ENCODE data around the gene CTU1.

The CTU1 gene

DNA sequence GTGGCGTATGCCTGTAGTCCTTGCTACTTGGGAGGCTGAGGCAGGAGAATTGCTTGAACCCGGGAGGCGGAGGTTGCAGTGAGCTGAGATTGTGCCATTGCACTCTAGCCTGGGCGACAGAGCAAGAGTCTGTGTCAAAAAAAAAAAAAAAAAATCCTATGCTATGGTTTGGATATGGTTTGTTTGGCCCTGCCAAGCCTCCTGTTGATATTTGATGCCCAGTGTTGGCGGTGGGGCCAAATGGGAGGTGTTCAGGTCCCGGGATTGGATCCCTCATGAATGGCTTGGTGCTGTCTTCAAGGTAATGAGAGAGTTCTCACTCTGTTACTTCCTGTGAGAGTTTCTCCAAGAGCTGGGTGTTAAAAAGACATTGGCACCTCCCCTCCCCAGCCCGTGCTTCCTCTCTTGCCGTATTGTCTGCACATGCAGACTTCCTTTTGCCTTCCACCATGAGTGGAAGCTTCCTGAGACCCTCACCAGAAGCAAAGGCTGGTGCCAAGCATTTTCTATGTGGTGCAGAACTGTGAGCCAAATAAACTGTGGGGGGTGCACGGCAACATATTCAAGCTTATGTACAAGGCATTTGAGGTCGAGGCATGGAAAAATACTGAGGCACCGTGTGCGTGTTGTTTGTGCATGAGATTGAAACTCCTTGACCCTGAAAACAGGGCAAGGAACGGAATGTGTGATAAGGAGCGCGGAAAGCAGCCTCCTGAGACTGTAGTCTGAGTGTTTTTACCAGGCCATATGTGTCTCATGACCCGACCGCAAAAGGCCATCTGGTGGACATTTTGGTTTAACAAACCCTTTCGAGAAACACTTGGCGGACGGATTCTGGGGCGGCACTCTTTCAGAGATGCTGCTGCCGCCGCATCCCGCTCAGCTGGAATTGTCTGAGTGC is 23.8 kb upstream of the CTU1 start:
- peak; percentile 71 for DNase-seq

DNA sequence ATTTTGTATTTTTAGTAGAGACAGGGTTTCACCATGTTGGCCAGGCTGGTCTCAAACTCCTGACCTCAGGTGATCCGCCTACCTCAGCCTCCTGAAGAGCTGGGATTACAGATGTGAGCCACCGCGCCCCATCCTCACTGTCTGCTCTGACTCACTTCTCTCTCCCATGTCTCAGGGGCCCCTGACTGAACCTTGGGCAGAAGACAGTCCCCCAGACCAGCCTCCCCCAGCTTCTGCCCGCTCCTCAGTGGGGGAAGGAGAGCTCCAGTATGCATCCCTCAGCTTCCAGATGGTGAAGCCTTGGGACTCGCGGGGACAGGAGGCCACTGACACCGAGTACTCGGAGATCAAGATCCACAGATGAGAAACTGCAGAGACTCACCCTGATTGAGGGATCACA is 21.5 kb upstream of the CTU1 start:
- DNase-seq, result no peak

DNA sequence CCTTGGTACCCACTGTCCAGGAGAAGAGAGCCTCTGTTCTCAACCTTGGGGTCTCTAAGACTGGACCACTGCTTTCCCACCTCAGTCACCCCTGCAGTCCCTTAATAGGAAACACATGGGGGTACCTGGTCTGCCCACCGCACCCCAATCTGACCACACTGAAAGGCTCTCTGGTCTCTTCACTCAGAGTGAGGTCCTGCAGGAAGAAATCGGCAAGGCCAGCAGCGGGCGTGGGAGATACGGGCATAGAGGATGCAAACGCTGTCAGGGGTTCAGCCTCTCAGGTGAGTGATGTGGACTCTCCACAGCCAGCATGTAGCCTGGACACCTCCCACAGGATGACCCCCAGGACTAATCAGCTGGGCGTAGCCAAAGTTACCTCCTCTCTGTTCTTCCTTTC is 20.0 kb upstream of the CTU1 start:
- DNase-seq, result no peak

DNA sequence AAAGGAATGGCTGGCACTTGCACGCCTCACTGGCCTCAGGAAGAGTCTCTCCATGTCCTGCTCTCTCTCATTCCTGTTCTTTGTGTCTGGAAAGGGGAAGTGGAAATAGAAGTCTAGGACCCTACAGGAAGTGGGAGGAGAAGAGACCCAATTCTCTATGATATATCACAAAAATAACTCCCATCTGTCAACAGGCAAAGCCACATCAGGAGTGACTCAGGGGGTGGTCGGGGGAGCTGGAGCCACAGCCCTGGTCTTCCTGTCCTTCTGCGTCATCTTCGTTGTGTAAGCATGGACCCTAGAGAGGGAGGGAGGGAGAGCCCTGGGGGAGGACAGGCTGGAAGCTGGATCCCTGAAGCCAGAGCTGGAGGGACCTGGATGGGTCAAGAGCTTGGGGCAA is 19.5 kb upstream of the CTU1 start:
- DNase-seq, result peak; percentile 44

DNA sequence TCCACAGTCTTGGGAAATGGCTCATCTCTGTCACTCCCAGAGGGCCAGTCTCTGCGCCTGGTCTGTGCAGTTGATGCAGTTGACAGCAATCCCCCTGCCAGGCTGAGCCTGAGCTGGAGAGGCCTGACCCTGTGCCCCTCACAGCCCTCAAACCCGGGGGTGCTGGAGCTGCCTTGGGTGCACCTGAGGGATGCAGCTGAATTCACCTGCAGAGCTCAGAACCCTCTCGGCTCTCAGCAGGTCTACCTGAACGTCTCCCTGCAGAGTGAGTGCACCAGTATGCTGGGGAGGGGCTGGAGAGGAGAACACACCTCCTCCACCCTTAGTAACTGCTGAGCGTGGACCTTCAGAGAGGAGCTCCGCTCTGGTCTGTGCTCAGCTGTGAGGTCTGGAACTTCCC is 18.8 kb upstream of the CTU1 start:
- DNase-seq, result no peak

DNA sequence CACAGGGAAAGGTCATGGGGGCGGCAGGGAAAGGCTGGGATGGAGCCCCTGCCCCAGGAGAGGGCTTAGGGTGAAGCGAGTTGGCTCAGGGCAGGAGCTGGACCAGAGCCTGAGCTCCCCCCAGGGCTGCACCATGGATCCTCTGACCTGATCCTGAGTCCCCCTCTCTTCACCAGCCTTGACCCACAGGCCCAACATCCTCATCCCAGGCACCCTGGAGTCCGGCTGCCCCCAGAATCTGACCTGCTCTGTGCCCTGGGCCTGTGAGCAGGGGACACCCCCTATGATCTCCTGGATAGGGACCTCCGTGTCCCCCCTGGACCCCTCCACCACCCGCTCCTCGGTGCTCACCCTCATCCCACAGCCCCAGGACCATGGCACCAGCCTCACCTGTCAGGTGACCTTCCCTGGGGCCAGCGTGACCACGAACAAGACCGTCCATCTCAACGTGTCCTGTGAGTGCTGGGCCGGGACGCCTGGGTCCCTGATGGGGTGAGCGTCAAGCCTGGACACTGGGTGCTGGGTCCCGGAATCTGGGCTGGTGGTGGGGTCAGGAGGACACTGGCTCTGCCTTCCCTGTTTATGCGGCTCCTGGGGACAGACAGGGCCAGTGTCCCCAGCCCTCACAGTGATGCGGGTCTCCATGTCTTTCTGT is 17.3 kb upstream of the CTU1 start:
- no peak for DNase-seq

DNA sequence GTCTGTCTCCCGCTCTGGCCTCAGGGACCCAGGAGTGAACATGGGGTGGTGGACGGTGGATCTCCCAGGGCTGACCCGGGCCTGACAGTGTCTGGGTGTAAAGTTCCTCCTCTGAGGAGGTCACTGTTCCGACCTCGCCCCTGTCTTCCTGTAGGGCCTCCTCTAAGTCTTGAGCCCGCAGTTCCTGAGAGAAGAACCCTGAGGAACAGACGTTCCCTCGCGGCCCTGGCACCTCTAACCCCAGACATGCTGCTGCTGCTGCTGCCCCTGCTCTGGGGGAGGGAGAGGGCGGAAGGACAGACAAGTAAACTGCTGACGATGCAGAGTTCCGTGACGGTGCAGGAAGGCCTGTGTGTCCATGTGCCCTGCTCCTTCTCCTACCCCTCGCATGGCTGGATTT is 16.5 kb upstream of the CTU1 start, which contains the start of gene SIGLEC9:
Gene SIGLEC9, plus strand, starts transcription at position 178 of the 400 bp plus-strand sequence. Its CDS starts 69 bp downstream, at position 247.
- no peak for DNase-seq

DNA sequence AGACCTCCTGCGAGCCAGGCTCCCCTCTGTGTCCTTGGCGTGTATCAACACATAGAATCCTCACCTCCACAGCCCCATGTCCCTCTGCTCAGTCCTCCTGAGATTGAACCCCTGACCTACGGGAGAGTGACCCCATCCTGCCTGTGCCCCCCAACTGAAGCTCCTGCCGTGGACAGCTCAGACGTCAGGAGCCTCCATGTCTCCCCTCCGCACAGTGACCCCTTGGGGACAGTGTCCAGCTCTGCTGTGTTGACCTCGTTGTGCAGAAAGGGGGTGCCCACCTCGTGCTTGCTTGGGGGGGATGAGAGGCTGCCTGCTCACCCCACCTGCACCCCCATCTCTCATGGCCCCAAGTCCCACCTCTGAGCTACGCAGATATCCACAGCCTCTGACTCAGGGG is 16.0 kb upstream of the CTU1 start:
- DNase-seq, result no peak

DNA sequence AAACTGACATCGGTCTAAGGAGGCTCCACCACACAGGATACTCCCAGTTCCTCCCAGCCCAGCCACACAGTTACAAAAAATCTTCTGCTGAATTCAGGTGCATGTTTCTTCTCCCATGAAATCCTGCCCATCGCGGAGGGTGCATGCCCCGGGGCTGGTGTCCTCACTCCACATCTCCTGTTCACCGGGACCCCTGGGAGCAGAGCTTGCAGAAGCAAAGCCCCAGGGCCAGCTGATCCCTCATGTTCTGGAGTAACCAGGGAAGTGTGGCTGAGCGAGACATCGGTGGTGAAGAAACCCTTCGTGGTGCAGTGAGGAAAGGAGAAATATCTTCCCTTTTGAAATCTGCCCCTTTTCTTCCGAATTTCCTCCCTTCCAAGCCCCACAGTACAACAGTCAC is 15.6 kb upstream of the CTU1 start:
- no peak for DNase-seq

DNA sequence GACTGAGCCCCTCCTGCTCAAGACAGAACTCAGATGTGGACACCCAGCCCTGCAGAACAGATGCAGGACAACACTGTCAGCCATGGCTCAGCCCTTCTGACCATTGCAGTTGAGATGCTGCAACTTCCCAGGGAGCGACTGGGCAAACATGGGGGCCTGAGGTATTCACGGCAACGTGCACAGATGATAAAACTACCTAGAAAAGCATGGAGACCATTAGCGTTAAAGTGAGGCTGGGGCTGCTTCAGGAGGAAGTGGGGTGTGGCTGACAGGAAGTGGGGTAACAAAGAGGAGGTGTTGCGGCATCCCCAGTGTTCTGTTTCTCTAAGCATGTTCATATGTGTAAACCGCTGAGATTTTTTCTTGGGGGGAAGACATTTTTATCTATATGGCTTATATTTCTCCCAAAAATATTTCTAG is 15.2 kb upstream of the CTU1 start:
- peak; percentile 69 for DNase-seq

DNA sequence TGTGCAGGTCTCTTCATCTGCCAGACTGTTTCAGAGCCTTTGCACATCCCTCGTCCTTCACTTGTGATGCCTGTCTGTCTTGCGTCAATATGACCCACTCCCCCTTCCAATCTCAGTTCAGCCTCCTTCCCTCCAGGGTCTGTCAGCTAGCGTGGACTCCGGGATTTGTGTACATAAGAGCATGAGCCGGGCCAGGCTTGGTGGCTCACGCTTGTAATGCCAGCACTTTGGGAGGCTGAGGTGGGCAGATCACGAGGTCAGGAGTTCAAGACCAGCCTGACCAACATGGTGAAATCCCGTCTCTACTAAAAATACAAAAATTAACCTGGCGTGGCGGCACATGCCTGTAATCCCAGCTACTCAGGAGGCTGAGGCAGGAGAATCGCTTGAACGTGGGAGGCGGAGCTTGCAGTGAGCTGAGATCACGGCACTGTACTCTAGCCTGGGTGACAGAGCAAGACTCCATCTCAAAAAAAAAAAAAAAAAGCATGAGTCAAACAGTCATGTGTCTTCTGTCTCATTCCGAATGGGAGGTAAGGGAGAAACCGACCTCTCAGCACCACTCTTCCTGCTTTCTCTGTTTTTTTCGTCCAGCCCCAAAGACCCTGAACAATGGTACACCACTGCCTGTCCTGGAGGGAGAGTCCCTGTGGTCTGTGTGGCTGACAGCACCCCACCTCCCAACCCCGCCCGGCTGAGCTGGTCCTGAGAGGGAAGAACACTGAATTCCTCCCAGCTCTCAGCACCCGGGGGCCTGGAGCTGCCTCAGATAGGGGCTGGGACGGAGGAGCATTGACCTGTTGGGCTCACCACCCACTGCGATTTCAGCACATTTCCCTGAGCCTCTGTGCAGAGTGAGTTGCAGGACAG is 14.1 kb upstream of the CTU1 start:
- DNase-seq, result no peak

DNA sequence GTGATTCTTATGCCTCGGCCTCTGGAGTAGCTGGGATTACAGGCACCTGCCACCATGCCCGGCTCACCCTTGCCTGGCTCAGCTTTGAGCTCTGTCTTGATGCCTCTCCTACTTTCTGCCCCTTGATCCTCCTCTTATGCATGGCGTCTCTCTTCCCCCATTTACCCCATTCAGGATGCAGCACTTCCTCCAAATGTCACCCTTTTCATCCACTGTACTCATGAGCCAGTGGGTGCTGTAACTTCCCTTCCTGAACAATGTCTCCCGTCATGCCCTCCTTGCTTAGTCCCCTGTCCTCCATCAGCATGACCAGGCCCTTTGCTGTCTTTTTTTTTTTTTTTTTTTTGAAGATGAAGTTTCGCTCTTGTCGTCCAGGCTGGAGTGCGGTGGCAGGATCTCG is 13.0 kb upstream of the CTU1 start:
- no peak for DNase-seq

DNA sequence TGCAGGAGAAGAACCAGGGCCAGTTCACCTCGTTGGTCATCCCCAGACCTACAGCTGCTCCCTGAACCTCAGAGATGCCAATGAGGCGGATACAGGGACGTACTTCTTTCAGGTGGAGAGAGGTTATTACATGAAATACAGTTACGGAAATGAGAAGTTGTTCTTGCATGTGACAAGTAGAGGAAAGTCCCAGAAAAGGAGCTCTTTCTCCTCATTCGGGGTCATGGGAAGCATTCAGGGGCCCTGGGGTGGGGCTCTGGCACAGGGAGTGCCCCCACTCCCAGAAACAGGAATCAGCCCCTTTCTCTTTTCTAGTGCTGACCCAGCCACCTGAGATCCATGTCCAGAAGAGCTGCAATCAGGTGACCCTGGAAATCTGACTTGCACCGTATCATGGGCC is 12.0 kb upstream of the CTU1 start:
- no peak for DNase-seq

DNA sequence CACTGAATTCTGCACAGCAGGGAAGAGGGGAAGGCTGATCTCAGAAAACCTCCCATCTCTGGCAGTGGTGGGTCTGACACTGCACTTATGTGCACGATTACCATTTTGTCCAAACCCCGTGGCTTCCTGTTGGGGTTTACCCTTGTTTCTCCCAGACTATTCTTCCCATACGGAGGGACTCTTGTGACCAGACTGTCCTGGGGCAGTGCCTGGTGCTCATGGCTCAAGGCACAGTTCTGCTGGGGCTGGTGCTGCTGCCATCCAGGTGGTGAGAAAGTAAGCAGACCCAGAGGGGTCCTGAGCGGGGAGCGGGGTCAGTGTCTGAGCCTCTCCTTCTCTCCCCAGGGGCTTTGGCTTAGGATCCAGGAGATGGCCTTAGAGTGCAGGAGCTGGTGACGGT is 11.4 kb upstream of the CTU1 start:
- DNase-seq, result no peak

DNA sequence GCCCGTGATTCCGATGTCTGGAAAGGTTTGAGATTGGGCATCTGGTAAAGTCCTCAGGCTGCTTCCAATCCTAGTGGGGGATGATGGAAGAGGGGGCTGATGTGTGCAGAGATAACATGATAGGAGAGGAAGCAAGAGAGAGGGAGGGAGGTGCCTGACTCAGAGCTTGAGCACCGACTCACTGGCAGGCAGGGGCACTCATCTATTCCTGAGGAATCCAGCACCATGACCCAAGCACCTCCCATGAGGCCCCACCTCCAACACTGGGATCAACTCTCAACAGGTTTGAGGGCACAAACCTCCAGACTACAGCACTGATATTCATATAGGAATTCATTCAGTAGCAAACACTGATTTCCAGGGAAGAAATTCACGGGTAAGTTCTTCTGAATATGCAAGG is 10.9 kb upstream of the CTU1 start:
- no peak for DNase-seq

DNA sequence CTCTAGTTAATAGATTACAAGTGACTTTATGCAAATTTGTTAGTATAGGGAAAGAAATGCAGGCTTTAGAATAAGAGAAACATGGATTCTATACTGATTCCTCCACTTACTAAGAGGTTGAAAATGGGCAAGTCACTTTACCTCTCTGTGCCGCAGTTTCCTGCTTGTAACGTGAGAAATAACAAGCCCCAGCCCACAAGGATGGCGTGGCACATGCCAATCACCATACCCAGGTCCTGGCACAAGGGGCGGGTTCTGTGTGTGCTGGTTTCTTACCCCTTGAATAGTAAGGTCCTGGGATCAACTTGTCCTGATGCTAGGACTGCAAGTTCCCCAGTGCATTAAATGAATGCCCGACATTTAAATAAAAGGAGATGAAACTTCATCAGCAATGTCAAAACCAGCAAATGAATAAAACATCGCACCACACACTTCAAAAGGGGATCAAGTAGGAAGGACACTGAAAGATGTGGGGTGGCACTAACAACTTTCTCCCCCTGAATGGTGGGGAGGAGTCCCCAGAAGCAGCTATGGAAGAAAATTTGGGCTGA is 8.6 kb upstream of the CTU1 start:
- DNase-seq, result peak; percentile 56

DNA sequence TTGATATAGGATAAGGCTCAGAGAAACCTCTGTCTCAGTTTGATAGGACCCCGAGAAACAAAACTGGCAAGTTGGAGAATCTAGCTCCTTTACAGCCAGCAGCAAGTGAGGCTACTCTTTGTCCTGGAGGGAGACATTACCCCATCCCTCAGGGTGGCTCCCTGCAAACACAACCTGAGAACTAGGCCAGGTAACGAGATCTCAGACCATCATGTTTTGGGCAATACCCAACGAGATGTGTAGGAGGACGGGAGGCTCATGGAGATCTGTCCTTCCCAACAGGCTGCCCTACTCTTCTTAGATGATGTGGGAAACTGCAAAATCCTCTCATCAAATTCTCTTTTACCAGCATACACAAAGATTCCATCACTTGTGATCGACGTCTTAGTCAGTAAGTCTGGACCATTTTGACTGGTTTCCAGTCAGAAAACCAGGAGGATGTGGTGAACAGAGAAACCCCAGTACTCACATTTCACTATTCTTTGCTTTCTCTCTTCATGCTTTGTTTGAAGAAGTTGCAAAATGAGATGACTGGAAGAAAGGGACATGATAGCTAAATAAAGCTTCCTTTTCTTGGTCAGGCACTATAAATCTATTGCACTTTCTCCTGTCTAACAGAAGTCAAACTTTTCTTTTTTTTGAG is 6.0 kb upstream of the CTU1 start:
- DNase-seq, result no peak

DNA sequence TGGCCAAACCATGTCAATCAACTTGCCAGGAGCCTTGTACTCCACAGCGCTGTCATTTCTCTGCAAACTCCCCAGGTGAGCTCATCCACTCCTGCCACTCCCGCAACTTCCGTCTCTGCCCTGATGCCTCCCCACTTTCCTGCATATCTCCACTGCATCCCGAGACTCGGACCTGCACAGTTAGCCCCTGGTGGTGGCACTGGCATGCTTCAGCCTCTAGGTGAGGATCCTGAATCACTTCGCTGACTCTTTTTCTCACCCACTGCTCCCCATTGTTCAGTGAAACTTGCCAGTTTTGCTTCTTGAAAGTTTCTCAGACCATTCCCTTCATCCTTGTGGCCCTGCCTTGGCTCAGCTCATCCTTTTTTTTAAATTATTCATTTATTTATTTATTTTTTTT is 3.4 kb upstream of the CTU1 start:
- no peak for DNase-seq

DNA sequence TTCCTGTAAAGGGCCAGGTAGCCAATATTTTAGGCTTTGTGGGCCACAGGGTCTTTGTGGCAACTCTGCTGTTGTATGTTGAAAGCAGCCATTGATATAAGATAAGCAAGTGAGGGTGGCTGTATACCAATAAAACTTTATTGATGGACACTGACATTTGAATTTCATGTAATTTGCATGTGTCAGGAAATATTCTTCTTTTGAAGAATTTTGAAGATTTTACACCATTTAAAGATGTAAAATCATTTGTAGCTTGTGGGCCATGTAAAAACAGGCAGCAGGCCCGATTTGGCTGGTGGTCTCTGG is 2.4 kb upstream of the CTU1 start:
- DNase-seq, result no peak

DNA sequence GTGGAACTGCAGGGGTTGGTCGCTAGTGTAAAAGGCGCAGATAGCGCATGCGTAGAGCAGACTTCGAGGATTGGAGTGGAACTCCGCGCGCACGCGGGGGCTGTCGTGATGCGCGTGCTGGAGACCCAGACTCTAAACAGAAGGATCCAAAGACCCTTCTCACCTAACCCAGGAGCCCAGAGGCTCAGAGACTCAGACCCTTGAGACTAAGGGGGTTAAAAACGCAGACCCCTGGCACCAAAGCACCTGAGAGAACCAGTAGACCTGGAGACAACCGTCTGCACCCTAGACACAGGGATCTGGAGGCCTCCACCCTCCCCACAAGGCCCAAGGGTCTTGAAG is 567 bp upstream of the CTU1 start:
- no peak for DNase-seq

DNA sequence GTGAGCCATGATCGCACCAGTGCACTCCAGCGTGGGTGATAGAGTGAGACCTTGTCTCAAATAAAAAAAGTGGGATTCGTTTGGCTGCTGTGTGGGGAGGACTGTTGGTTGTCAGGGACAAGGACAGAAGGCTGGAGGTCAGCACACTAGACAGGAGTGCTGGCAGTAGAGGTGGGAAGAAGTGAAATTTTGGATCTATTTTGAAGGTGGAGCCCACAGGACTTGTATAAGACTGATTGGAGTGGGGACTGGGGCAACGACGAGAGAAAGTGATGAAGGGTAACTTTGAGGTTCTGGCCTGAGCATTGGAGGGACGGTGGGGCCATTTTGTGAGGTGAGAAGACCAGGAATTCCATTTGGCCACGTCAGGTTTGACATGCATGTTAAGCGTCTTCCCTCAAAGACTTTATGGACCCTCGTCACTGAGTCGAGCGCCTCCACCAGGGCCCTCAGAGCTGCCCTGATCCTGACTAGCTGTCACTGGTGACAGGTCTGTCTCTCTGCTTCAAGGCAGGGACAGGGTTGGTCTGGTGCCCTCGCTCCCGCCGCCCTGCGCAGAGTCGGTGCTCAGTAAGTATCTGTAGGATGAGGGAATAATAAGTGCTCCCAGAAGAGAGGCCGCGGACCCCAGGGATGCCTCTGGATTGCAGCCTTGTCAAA is 673 bp downstream of the CTU1 start:
- DNase-seq, result no peak

DNA sequence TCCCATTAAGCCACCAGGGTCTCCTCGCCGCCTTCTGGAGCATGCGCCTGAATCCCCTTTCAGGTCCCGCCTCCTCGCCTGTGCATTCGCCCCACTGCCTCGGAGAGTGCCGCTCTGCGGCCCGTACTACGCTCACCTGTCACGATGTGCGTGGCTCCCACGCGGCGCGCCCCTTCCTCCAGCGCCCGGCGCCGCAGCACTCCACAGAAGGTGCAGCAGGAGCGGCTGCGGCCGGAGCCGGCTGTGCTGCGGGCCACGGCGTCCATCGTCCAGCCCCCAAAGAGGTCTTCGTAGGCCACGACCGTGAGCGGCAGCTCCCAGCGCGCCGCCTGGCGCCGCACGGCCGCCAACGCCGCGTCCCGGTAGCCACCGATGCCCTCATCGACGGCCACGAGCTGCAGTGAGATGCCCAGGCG is 4.3 kb downstream of the CTU1 start:
- no peak for DNase-seq
